Activated CD8-positive, alpha-beta memory T cell treated with anti-CD3 and anti-CD28 coated beads, Interleukin-2, amount 50 U/mL, for 24 hours (primary cell): ENCODE results near the gene TRAF6.
"Not testable (repeated sequence)": the region's sequence is repeated elsewhere in the genome, so short reads cannot be mapped to it uniquely, and the experiment has no call there.

Experiments
- DNase-seq: peaks from one replicate; pipeline ENCODE4 v3.0.0-alpha.2; 2020; ENCODE audit errors: extremely low read depth

The TRAF6 gene

GRCh38 chr11:36492724-36493304 lies 17.3 kb downstream of the TRAF6 start:
- no peak for DNase-seq

GRCh38 chr11:36490026-36490806 lies 19.9 kb downstream of the TRAF6 start:
- DNase-seq, result no peak

GRCh38 chr11:36488096-36488495 lies 22.0 kb downstream of the TRAF6 start:
- DNase-seq, result no peak

- no peak for DNase-seq
Observed at GRCh38 chr11:36487619-36488018, 22.5 kb downstream of the TRAF6 start.

- no peak for DNase-seq
Observed at GRCh38 chr11:36485298-36486002, 24.6 kb downstream of the TRAF6 start.

GRCh38 chr11:36483042-36483441 lies 27.0 kb downstream of the TRAF6 start:
- not testable (repeated sequence) for DNase-seq

- no peak for DNase-seq
Observed at GRCh38 chr11:36480833-36481232, 29.2 kb downstream of the TRAF6 start.

- no peak for DNase-seq
Observed at GRCh38 chr11:36478700-36479329, 31.3 kb downstream of the TRAF6 start.

GRCh38 chr11:36475192-36475591 lies 34.9 kb downstream of the TRAF6 start:
- no peak for DNase-seq

GRCh38 chr11:36471577-36471976 lies 38.5 kb downstream of the TRAF6 start:
- no peak for DNase-seq

GRCh38 chr11:36469881-36470802 lies 39.9 kb downstream of the TRAF6 start:
- no peak for DNase-seq

GRCh38 chr11:36469063-36469462 lies 41.0 kb downstream of the TRAF6 start:
- no peak for DNase-seq

- no peak for DNase-seq
Observed at GRCh38 chr11:36467916-36468315, 42.2 kb downstream of the TRAF6 start.

- DNase-seq, result no peak
Observed at GRCh38 chr11:36467012-36467411, 43.1 kb downstream of the TRAF6 start.

GRCh38 chr11:36465449-36466163 lies 44.5 kb downstream of the TRAF6 start:
- no peak for DNase-seq

- DNase-seq, result no peak
Observed at GRCh38 chr11:36464720-36465119, 45.4 kb downstream of the TRAF6 start.

- DNase-seq, result no peak
Observed at GRCh38 chr11:36463781-36464180, 46.3 kb downstream of the TRAF6 start.

- no peak for DNase-seq
Observed at GRCh38 chr11:36462321-36462720, 47.8 kb downstream of the TRAF6 start.

- DNase-seq, result no peak
Observed at GRCh38 chr11:36460220-36460619, 49.9 kb downstream of the TRAF6 start.

- DNase-seq, result no peak
Observed at GRCh38 chr11:36459046-36459445, 51.0 kb downstream of the TRAF6 start.
